ENCODE results near the gene CD1D. TPM values are rescaled to one million over a fixed set of nuclear protein-coding genes. Genes with fewer than 3 reads are reported as not detected.
A peak's percentile ranks its signal among the peaks of the same experiment; 100 is the strongest.

The CD1D gene
- total and polyA plus RNA-seq, 4 donors = 1.1 to 8.4 (median 4.0) TPM

DNA sequence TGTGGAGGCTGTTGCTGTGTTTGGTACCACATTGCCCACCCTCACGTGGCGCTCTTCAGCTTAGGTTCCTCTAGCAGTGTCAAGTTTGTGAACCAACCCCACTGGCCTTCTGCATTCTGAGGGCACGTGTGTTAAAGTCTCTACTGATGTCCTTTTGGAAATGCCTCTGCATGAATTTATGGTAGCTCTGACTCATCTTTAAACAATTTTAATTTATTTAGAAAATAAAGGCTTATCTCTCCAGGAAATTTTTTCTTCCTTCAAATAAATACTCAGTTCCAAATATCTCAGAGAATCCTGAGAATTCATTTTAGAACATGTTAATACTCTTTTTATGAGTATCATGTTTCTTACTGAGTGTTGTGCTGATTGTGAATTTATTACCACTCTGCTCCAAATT, 5.5 kb downstream of the CD1D start:
- no peak overlapping the region for H3K27ac ChIP-seq (ENCODE audit: low read depth in 1 of 2, low read length in 2 of 2)

DNA sequence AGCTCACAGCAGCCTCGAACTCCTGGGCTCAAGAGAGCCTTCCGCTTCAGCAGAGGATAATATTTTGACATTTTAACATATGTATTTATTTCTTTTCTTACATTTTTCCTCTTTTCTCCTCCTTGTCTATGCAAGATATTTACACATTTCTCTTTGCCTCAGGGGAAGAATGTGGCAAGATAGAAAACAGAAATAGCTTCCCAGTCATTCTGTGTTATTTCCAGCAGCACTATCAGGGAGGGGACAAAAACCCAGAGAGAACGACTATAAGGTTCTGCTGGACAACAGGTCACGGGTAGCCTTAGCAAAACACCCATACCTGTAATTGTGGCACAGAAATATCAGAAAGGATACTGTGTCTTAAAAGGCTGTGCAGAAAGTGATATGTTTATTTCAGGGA, 7.9 kb downstream of the CD1D start:
- Histone ChIP-seq H3K27ac (ENCODE audit: low read depth in 1 of 2, low read length in 2 of 2) (no peak overlapping the region), H3K36me3 (ENCODE audit: control insufficient read depth in 4 of 4, insufficient read depth in 3 of 4, low read depth in 1 of 4, low read length in 3 of 4) (peaks cover 0 to 4% (median 4%) of the 10 kb centered on the region in 4 donors), H3K9ac (ENCODE audit: low read depth in 1 of 2, low read length in 2 of 2) (no peak overlapping the region), H3K9me3 (ENCODE audit: control insufficient read depth in 4 of 4, low read length in 3 of 4) (no peaks in the 10 kb centered on the region), H3K4me3 (ENCODE audit: low read depth in 1 of 3, low read length in 3 of 3) (no peak overlapping the region), H3K27me3 (ENCODE audit: control insufficient read depth in 4 of 4, insufficient read depth in 4 of 4, low read length in 3 of 4) (peaks cover 0 to 2% (median 0%) of the 10 kb centered on the region in 4 donors), H3K4me1 (ENCODE audit: control insufficient read depth in 4 of 4, insufficient read depth in 4 of 4, low read length in 3 of 4) (peaks cover 0 to 9% (median 9%) of the 10 kb centered on the region in 4 donors)
- no peak for DNase-seq (ENCODE audit: low spot score)
- WGBS = 80% methylated on average over 4 of the region's 4 CpGs
- TF ChIP-seq JUND (IDR thresholded peaks at IDR 0.05) (no peak), FOXA1 (IDR thresholded peaks at IDR 0.05) (no peak), EGR1 (IDR thresholded peaks at IDR 0.05; ENCODE audit: low read depth in 2 of 2) (no peak), RAD21 (IDR thresholded peaks at IDR 0.05) (no peak), SP1 (IDR thresholded peaks at IDR 0.05) (no peak), HNF4G (IDR thresholded peaks at IDR 0.05) (no peak), GABPA (IDR thresholded peaks at IDR 0.05 in 1 of 2, conservative IDR thresholded peaks at IDR 0.05 in 1 of 2) (no peak), HNF4A (conservative IDR thresholded peaks at IDR 0.05) (no peak), NR2F2 (IDR thresholded peaks at IDR 0.05) (no peak)
- TF ChIP-seq, protein P1, sequence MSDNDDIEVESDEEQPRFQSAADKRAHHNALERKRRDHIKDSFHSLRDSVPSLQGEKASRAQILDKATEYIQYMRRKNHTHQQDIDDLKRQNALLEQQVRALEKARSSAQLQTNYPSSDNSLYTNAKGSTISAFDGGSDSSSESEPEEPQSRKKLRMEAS (IDR thresholded peaks at IDR 0.05) = no peak
- TF ChIP-seq, protein P2, sequence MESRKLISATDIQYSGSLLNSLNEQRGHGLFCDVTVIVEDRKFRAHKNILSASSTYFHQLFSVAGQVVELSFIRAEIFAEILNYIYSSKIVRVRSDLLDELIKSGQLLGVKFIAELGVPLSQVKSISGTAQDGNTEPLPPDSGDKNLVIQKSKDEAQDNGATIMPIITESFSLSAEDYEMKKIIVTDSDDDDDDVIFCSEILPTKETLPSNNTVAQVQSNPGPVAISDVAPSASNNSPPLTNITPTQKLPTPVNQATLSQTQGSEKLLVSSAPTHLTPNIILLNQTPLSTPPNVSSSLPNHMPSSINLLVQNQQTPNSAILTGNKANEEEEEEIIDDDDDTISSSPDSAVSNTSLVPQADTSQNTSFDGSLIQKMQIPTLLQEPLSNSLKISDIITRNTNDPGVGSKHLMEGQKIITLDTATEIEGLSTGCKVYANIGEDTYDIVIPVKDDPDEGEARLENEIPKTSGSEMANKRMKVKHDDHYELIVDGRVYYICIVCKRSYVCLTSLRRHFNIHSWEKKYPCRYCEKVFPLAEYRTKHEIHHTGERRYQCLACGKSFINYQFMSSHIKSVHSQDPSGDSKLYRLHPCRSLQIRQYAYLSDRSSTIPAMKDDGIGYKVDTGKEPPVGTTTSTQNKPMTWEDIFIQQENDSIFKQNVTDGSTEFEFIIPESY (IDR thresholded peaks at IDR 0.05) = no peak
- TF ChIP-seq, protein P3, sequence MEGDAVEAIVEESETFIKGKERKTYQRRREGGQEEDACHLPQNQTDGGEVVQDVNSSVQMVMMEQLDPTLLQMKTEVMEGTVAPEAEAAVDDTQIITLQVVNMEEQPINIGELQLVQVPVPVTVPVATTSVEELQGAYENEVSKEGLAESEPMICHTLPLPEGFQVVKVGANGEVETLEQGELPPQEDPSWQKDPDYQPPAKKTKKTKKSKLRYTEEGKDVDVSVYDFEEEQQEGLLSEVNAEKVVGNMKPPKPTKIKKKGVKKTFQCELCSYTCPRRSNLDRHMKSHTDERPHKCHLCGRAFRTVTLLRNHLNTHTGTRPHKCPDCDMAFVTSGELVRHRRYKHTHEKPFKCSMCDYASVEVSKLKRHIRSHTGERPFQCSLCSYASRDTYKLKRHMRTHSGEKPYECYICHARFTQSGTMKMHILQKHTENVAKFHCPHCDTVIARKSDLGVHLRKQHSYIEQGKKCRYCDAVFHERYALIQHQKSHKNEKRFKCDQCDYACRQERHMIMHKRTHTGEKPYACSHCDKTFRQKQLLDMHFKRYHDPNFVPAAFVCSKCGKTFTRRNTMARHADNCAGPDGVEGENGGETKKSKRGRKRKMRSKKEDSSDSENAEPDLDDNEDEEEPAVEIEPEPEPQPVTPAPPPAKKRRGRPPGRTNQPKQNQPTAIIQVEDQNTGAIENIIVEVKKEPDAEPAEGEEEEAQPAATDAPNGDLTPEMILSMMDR (IDR thresholded peaks at IDR 0.05; ENCODE audit: low read depth, low read length, missing input control) = no peak
- TF ChIP-seq, protein P4, sequence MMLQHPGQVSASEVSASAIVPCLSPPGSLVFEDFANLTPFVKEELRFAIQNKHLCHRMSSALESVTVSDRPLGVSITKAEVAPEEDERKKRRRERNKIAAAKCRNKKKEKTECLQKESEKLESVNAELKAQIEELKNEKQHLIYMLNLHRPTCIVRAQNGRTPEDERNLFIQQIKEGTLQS (IDR thresholded peaks at IDR 0.05) = no peak

More for the DNA sequence above, 5.5 kb downstream of the CD1D start:
- 51% methylated on average over 3 of the region's 3 CpGs for WGBS
- TF ChIP-seq RAD21 (IDR thresholded peaks at IDR 0.05) = no peak
- peak in 1 of 2 donors; percentile 37 for TF ChIP-seq JUND (IDR thresholded peaks at IDR 0.05)
- no peak overlapping the region for H3K9ac ChIP-seq (ENCODE audit: low read depth in 1 of 2, low read length in 2 of 2)
- peaks cover 0 to 2% (median 0%) of the 10 kb centered on the region in 4 donors for H3K27me3 ChIP-seq (ENCODE audit: control insufficient read depth in 4 of 4, insufficient read depth in 4 of 4, low read length in 3 of 4)
- H3K9me3 ChIP-seq (ENCODE audit: control insufficient read depth in 4 of 4, low read length in 3 of 4) = no peaks in the 10 kb centered on the region
- H3K4me1 ChIP-seq (ENCODE audit: control insufficient read depth in 4 of 4, insufficient read depth in 4 of 4, low read length in 3 of 4) = peaks cover 4 to 9% (median 9%) of the 10 kb centered on the region in 4 donors
- DNase-seq (ENCODE audit: low spot score) = no peak
- no peak overlapping the region for H3K4me3 ChIP-seq (ENCODE audit: low read depth in 1 of 3, low read length in 3 of 3)
- H3K36me3 ChIP-seq (ENCODE audit: control insufficient read depth in 4 of 4, insufficient read depth in 3 of 4, low read depth in 1 of 4, low read length in 3 of 4) = peaks cover 0 to 6% (median 4%) of the 10 kb centered on the region in 4 donors

DNA sequence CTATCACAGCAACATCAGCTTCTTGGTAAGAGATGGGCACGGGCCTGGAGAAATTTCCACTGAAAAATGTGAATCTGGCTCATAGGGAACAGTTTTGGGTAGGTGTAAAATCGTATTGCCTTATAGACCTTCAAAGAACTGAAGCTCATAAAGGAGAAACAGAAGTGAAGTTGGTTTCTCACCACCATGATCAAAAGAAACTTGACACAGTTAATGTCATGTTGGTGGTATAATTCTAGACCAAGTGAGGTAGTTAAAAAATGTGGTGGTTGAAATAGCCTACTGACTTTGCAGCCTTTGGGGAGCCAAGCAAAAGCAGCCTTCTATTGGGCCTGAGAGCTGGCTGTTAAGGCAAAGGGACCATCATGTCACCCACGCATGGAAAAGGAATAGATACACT, 8.9 kb downstream of the CD1D start:
- DNase-seq (ENCODE audit: low spot score) = no peak
- H3K4me1 ChIP-seq (ENCODE audit: control insufficient read depth in 4 of 4, insufficient read depth in 4 of 4, low read length in 3 of 4) = peaks cover 0 to 9% (median 9%) of the 10 kb centered on the region in 4 donors
- no peak overlapping the region for H3K27ac ChIP-seq (ENCODE audit: low read depth in 1 of 2, low read length in 2 of 2)
- no peaks in the 10 kb centered on the region for H3K36me3 ChIP-seq (ENCODE audit: control insufficient read depth in 4 of 4, insufficient read depth in 3 of 4, low read depth in 1 of 4, low read length in 3 of 4)
- H3K27me3 ChIP-seq (ENCODE audit: control insufficient read depth in 4 of 4, insufficient read depth in 4 of 4, low read length in 3 of 4) = peaks cover 0 to 2% (median 0%) of the 10 kb centered on the region in 4 donors
- TF ChIP-seq RAD21 (IDR thresholded peaks at IDR 0.05) = no peak
- TF ChIP-seq, protein P1 (IDR thresholded peaks at IDR 0.05) = no peak
- no peak for TF ChIP-seq GABPA (IDR thresholded peaks at IDR 0.05 in 1 of 2, conservative IDR thresholded peaks at IDR 0.05 in 1 of 2)
- TF ChIP-seq SP1 (IDR thresholded peaks at IDR 0.05) = no peak
- 68% methylated on average over 3 of the region's 3 CpGs for WGBS
- H3K9me3 ChIP-seq (ENCODE audit: control insufficient read depth in 4 of 4, low read length in 3 of 4) = no peaks in the 10 kb centered on the region
- no peak overlapping the region for H3K4me3 ChIP-seq (ENCODE audit: low read depth in 1 of 3, low read length in 3 of 3)
- no peak overlapping the region for H3K9ac ChIP-seq (ENCODE audit: low read depth in 1 of 2, low read length in 2 of 2)

Data from liver (tissue), 9 donors.